NCI-H1105 (cell line): ENCODE measurements around the gene WDR76.

ENCODE experiments used
- DNase-seq: peaks from one replicate; lab custom pipeline; 2025; lab: John Stamatoyannopoulos, UW

The WDR76 gene

DNA sequence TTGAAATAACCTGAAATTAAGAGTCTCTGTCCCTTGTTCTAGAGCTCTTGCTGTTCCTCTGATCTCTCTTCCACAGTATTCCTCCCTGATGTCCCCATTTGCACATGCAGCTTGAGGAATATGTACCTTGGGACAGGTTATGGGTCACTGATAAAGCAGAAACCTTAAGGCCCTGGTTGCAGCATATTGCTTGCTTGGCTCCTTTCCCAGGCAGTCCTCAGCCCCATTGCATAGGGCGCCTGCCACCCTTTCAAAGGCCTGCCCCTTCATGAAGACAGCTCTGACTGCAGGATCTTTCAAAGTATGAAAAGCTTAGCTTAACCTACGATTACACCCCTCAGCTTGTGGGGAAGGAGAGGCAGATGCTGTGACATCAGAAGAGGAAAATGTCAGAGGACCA is 51.6 kb downstream of the WDR76 start:
- DNase-seq, result no peak

GRCh38 chr15:43879386-43880355 is 52.9 kb downstream of the WDR76 start:
- no peak for DNase-seq

DNA sequence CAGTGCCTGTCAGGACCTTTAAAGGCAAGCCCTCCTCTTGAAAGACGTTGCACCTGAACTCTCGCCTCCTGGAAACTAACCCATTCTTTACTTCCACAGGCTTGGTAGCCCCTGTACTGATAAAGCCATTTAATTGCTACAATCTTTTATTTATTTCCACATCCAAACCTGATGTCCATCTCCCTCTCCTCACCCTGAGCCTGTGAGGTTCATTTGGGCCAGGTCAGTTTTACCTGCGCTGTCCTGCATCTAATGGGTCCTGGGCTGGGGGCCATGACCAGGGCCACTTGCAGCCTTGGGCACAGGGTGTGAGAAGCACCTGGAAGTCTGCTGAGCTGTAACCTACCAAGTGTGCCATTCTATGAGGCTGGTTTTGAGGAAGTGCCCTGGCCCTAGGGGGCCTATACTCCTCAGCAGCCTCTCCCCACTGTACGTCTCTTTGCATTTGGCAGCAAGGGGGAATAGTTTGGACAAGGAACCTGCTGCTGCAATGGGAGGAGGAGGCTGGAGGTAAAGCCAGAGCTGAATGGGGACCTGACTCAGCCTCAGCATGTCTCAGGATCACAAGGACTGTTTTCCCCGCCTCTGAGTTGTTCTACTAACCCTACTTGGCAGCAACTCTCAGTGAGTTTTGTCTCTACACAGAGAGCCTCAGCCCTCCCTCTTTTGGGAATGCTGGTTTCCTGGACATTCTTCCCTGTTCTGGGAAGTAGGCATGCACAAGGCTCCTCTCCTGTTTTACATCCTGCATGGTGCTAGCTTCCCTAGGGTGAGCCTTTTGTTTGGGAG is 53.8 kb downstream of the WDR76 start:
- DNase-seq, result no peak

DNA sequence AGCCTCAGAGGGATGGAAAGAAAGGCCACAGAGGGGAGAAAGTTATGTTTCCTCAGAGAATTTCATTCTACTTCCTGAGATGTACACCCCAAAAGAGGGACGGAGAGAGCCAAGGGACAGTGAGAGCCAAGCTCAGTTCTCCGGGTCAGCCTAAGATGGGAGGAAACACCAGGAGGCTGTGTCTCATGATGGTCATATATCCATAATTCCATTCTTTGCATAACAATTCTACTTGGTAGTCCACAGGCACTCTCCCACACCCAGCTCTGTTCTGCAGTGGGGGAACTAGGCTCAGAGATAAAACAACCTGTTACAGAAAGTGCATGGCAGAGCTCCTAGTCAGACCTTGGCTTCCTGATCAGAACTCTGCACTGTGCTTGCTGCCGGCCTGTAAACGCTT is 54.4 kb downstream of the WDR76 start:
- no peak for DNase-seq

DNA sequence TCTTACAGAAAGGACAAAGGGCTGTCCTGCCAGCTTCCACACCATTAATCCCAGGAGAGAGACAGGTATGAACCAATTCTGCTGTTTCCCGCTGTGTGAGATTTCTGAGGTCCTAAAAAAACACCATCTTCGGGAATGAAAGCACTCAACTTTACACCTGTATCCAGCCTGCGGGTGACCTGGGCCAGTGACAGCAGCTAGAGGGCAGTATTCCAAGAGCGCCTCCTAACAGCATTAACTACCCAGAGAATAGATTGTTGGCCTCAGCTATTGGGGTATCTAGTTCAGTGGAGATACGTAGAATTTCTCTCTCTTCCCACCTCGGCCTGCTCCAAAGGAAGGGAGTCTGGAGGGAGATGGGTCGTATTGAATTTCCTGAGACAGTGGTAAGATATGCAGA is 55.1 kb downstream of the WDR76 start:
- DNase-seq, result no peak

- DNase-seq, result no peak
Observed at GRCh38 chr15:43883571-43883970, 56.8 kb downstream of the WDR76 start.

DNA sequence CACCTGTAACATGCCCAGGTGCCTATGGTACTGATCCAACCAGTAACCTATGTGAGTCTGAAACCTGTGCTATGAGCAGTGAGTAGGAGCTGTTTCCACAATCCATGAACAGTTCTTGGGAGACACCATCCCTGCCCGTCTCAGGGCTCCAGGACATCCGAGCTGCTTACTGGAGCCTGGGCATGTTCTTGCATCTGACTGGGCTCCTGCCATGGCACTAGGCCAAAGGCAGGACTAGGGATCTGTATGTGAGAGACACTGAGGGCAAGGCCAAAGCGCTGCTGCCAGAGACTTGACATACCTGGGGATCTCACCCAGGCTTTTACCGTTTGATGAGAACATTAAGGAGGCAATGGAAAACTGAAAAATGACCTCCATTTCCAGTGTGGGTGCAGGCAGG is 59.8 kb downstream of the WDR76 start:
- no peak for DNase-seq

DNA sequence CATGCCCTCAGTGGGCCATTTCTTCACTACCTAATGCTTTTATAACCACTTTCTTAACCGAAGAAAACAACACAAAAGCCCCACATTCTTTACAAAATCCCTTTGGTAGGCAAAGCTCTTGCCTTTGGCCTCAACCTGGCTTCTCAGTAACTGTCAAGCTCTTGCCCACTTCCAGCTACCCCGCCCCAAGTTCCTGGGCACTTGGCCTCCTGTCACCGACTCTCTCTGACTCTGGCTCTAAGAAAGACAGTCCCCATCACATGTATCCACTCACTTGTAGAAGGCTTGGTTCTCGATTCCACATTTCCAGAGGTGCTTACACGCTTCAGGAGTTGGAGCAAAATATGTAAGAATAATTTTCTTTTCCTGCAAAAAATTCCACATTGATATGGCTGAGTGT is 61.1 kb downstream of the WDR76 start:
- DNase-seq, result no peak

GRCh38 chr15:43889042-43889441 is 62.2 kb downstream of the WDR76 start:
- DNase-seq, result no peak

- no peak for DNase-seq
Observed at GRCh38 chr15:43893956-43894355, 67.2 kb downstream of the WDR76 start.

GRCh38 chr15:43895586-43895985 is 68.8 kb downstream of the WDR76 start:
- no peak for DNase-seq

GRCh38 chr15:43896543-43896942 is 69.7 kb downstream of the WDR76 start:
- no peak for DNase-seq

DNA sequence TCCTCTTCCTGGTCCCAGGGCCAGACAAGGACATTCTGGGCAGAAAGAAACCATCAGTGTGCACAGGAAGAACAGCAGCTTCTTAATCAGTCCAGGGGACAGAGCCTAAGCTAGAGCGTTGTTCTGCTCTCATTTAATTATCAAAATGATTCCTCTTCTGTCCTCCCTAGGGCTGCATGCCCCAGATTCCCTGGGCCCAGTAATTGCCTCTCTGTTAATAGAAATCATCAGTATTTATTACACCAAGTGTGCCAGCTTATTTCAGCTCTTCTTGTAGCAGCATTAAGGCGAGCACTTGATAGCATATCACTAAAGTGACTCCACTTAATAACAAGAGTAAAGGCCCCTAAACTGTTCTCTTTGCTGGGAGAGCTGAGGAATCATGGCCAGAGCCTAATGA is 72.1 kb downstream of the WDR76 start:
- no peak for DNase-seq

DNA sequence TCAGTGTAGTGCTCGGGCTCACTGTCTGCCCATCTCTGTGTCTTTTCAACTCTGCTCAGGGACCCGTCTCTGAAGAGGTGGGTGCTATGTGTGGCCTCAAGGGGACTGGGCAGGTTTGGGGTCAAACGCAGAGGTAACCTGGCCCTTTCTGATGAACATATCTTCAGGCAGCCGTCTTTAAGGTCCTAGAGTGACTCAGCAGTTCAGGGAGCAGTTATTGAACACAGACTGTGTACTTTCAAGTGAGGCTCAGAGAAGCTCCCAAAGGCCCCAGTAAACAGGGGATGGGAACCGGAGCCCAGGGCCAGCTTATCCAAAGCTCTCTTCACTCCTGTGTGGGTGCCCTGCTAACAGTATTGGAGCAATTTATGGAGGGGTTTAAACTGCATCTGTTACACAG is 73.1 kb downstream of the WDR76 start:
- DNase-seq, result no peak

DNA sequence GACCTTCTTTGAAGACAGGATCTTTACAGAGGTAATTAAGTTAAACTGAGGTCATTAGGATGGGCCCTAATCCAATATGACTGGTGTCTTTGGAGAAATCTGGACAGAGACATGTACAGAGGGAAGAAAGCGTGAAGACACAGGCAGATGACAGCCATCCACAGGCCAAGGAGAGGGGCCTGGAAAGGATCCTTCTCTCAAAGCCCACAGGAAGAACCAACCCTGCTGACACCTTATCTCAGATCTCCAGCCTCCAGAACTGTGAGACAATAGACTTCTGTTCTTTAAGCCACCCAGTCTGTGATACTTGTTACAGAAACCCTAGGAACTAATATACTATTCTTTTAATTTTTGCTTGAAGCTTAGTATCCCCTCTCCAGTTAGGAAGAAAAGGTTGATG is 74.2 kb downstream of the WDR76 start:
- no peak for DNase-seq

DNA sequence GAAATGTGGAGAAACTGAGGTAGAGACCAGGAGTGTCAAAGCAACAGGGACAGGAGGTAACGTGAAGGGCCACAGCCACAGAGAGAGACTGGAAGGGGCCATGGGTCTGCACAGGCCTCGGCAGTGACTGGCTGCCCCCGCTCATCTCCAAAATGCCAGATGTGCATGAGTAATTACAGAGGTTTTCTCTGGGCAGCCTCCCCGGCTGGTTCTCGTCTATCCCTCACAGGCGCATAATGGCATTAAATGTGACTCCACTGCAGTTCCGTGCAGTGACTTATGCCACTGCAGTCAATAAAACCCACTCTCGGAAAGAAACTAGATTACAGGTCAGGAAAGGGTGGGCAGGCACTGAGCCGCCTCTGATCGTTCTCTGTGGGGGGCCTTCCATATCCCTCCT is 74.7 kb downstream of the WDR76 start:
- DNase-seq, result no peak

- no peak for DNase-seq
Observed at GRCh38 chr15:43903864-43904290, 77.1 kb downstream of the WDR76 start.

DNA sequence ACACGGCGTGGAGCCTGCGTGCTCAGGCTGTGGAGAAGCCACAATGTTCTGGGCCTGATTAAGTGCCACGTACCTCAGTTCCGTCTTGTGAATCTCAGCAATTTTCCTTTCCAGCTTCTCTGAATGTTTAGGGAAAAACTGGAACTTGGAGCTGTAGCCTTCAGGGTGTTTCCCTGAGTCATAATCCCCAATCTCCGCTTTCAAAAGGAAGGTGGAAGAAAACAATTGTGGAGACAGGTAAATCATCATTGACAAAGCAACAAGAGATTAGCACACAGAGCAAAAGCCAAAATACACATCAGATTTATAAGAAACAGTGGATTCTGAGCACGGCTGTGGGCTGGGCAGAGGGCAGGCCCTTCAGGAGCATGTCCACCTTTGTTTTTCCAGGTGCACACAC is 79.0 kb downstream of the WDR76 start:
- DNase-seq, result no peak

- no peak for DNase-seq
Observed at GRCh38 chr15:43908516-43909050, 81.8 kb downstream of the WDR76 start.

DNA sequence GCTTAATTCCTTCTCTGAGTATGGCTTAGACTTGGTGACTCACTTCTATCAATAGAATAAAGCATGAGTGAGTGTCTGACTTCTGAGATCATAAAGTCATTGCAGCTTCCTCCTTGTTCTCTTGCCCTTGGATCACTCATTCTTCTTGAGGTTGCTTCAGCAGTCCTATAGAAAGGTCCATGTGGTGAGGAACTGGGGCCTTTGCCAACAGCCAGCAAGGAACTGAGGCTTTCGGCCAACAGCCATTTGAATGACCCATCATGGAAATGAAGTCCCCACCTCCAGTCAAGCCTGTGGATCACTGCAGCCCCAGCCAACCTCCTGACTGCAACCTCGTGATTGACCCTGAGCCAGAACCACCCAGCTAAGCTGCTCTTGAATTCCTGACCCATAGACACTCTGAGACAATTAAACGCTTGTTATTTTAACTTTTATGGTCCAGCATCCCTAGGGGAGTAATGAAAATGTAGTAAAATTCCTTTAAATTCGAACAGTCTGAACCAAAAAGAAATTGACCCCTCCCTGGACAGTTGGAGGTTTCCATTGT is 84.5 kb downstream of the WDR76 start:
- DNase-seq, result no peak

DNA sequence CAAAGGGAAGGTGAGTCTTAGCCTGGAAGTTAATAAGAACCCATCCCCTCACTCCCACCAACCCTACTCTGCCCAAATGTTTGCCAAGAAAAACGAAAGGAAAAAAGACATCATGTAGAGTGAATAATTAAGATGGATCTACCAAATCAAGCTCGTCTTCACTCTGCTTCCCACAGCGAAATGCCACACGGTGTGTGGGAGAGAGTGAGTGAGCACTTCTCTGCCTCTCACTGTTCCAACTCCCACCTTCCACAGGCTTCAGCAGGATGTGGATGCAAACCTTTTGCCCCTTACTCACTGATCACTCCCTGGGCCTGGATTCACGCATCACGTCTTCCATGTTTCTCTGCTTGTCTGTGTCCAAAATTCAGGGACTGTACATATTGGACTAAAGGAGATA is 85.4 kb downstream of the WDR76 start:
- DNase-seq, result no peak

DNA sequence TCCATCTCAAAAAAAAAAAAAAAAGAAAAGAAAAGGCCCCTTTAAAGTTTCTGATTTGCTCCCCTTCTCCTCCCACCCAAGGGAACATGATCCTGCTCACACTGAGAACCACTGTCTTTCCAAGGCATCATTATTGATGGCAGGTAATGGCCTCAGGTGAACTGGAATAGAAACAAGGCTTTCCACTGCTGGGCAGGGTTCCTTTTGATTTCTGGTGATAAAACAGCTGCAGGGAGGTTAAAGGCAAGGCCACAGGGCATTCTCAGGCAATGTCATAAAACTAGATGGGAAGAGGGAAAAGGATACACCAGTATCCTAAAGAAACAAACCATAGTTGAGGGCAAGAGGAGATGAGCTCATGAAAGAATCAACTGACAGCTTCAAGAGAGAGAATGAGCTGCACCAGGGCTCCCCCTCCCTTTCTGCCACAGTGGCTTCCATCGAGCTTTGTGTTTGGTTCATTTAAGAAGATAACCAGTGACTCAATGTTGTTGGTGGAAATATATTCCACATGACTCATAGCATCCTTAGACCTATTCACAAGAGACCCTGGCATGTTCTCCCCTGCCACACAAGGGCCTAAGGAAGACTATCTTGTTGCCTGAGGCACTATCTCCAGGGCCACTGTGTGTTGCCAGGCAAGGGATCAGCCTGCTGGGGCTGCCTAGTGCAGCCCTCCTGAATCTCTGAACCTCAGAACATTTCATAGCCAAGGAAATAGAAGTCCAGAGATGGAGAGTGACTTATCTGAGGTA is 86.4 kb downstream of the WDR76 start:
- DNase-seq, result no peak
